Activated CD8-positive, alpha-beta T cell treated with anti-CD3 and anti-CD28 coated beads for 36 hours (primary cell): ENCODE results near the gene PPP1R3D. TPM values are rescaled to one million over a fixed set of nuclear protein-coding genes. Genes with fewer than 3 reads are reported as not detected.

Experiments used
- ATAC-seq: fragments of 200-7000 bp; cut with Tn5 transposase; one replicate; pipeline ENCODE4 v1.10.0; 2021; ENCODE audit warnings: mild to moderate bottlenecking, moderate library complexity
- CTCF ChIA-PET: fragments of 350-600 bp; sonication (Branson Sonifier 250); formaldehyde crosslinking; loops from one replicate; lab custom pipeline; 2021; ENCODE audit warnings: antibody characterized with exemption; lab: Charles Lee
- POLR2A ChIA-PET: fragments of 350-600 bp; sonication (Branson Sonifier 250); formaldehyde crosslinking; loops from one replicate; lab custom pipeline; 2021; ENCODE audit warnings: antibody characterized with exemption; lab: Charles Lee
- DNase-seq: peaks from one replicate; pipeline ENCODE4 v3.0.0-alpha.2; 2020
- H3K27ac Mint-ChIP-seq: one replicate; pipeline ENCODE4 v1.8.0; 2021; ENCODE audit warnings: mild to moderate bottlenecking, mixed read lengths
- H3K27me3 Mint-ChIP-seq: one replicate; pipeline ENCODE4 v1.8.0; 2021; ENCODE audit warnings: mixed read lengths
- H3K36me3 Mint-ChIP-seq: one replicate; pipeline ENCODE4 v1.8.0; 2021; ENCODE audit warnings: low read depth, mixed read lengths
- H3K4me1 Mint-ChIP-seq: one replicate; pipeline ENCODE4 v1.8.0; 2021; ENCODE audit warnings: low read depth, mixed read lengths
- H3K4me3 Mint-ChIP-seq: one replicate; pipeline ENCODE4 v1.8.0; 2021; ENCODE audit warnings: mild to moderate bottlenecking, moderate library complexity, mixed read lengths
- H3K9me3 Mint-ChIP-seq: one replicate; pipeline ENCODE4 v1.8.0; 2021; ENCODE audit warnings: mixed read lengths
- CTCF ChIP-seq: fragments of 200-600 bp; IDR thresholded peaks from one replicate; pipeline ENCODE4 v1.8.0; 2022; ENCODE audit warnings: antibody characterized with exemption, mild to moderate bottlenecking
- intact Hi-C: fragments of 100-400 bp; cut with micrococcal nuclease; formaldehyde crosslinking; loops from one replicate; pipeline ENCODE4 v1.10.0; 2022
- total RNA-seq, 2 experiments: library from RNA; stranded (reverse); gene quantifications; one replicate each; pipeline ENCODE4 v1.2.3, GENCODE V29; 2021

PPP1R3D gene
- total RNA-seq, 2 experiments from 2014 or later, result 3.9 to 4.2 TPM

DNA sequence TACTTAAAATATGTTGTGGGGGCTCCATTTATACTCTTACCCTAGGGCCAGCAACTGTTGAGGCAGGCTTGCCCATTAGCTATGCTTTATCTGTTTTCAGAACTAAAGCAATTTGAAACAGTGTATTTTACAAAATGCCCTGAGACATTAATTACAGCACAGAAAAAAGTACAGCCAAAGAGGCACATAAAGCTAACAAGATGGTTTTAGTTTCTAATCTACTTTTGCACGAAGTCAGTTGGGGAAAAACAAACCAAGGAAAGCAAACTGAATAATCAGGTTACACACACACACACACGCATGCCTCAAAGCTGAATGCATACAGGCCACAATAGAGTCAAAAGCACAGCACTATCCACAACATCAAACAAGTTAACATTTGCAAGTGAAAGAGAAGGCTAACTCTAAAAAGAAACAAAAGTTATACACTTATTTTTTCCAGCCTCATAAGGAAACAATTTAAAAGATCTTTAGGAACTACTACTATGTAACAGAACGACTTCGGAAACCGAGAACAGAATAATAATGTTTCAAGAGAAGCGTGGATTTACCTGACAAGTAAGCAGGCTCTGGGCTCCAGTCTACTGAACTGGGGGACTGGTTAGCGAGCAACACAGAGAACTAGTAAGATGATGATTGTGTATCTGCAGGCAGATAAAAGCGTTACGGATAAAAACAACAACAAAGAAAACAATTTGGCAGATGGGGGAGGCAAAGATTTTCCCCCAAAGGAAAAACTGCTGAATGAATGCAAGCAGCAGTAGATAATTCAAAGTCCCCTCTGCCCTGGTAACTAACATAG is 8.4 kb downstream of the PPP1R3D start:
- DNase-seq, result no peak
- CTCF ChIA-PET, result interaction anchor here (1.4 kb wide), 1 partner anchor 8 kb away, joined by 6 read pairs; the partner anchor contains the start of genes FAM217B and PPP1R3D
- Mint-ChIP-seq H3K27ac (peak overlapping the region; percentile 58), H3K36me3 (no peaks in the 10 kb centered on the region), H3K4me3 (peak overlapping the region; percentile 18), H3K4me1 (peaks cover 7% of the 10 kb centered on the region), H3K27me3 (no peaks in the 10 kb centered on the region), H3K9me3 (no peaks in the 10 kb centered on the region)
- POLR2A ChIA-PET, result interaction anchor here (1.8 kb wide), 1 partner anchor 9 kb away, joined by 5 read pairs; no protein-coding TSS in a partner anchor
- intact Hi-C loops, result no loop called here
- no peak for TF ChIP-seq CTCF
- peak; percentile 18 for ATAC-seq

- H3K36me3 Mint-ChIP-seq, result no peaks in the 10 kb centered on the region
- H3K4me3 Mint-ChIP-seq, result no peak overlapping the region
- POLR2A ChIA-PET, result no interaction called here
- H3K27me3 Mint-ChIP-seq, result peaks cover 6% of the 10 kb centered on the region
- intact Hi-C loops, result no loop called here
- H3K9me3 Mint-ChIP-seq, result no peaks in the 10 kb centered on the region
- TF ChIP-seq CTCF, result no peak
- H3K27ac Mint-ChIP-seq, result no peak overlapping the region
- DNase-seq (no peak), ATAC-seq (no peak)
- CTCF ChIA-PET, result interaction anchor here (0.7 kb wide), 1 partner anchor 8 kb away, joined by 3 read pairs; the partner anchor contains the start of gene SYCP2
- no peaks in the 10 kb centered on the region for H3K4me1 Mint-ChIP-seq
Observed at GRCh38 chr20:59925899-59926298, 14.2 kb downstream of the PPP1R3D start.

GRCh38 chr20:59925359-59925758 is 14.7 kb downstream of the PPP1R3D start:
- H3K4me1 Mint-ChIP-seq, result no peaks in the 10 kb centered on the region
- ChIA-PET POLR2A (no interaction called here), CTCF (interaction anchor here (0.7 kb wide), 1 partner anchor 9 kb away, joined by 3 read pairs; the partner anchor contains the start of gene SYCP2)
- ATAC-seq (no peak), DNase-seq (no peak)
- H3K4me3 Mint-ChIP-seq, result no peak overlapping the region
- no peak for TF ChIP-seq CTCF
- no peaks in the 10 kb centered on the region for H3K36me3 Mint-ChIP-seq
- intact Hi-C loops, result no loop called here
- H3K27me3 Mint-ChIP-seq, result peaks cover 6% of the 10 kb centered on the region
- no peaks in the 10 kb centered on the region for H3K9me3 Mint-ChIP-seq
- H3K27ac Mint-ChIP-seq, result no peak overlapping the region

DNA sequence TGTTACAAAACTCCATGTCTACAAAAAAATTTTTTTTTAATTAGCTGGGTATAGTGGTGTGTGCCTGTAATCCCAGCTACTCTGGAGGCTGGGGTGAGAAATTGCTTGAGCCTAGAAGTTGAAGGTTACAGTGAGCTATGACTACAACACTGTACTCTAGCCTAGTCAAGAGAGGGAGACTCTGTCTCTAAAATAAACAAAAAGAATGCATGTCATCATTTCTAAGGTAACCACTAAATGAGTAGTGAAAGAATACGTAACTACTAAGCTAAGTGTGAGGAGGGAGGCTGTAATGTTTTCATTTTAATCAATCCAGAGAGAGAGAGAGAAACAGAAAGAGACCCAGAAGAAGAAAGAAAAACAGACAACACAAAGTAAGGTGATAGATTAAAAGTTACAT is 16.6 kb downstream of the PPP1R3D start:
- no peak for ATAC-seq

More for the DNA sequence above, 16.6 kb downstream of the PPP1R3D start:
- Mint-ChIP-seq H3K27ac (no peak overlapping the region), H3K4me1 (no peaks in the 10 kb centered on the region), H3K27me3 (peaks cover 6% of the 10 kb centered on the region), H3K4me3 (no peak overlapping the region), H3K36me3 (no peaks in the 10 kb centered on the region), H3K9me3 (no peaks in the 10 kb centered on the region)
- DNase-seq, result no peak
- intact Hi-C loops, result no loop called here
- TF ChIP-seq CTCF, result no peak
- ChIA-PET CTCF (interaction anchor here (3.1 kb wide), 1 partner anchor 11 kb away, joined by 19 read pairs; the partner anchor contains the start of gene SYCP2), POLR2A (interaction anchor here (1.5 kb wide), 1 partner anchor 21 kb away, joined by 5 read pairs; no protein-coding TSS in a partner anchor)
